Neuron (in vitro differentiated cells): ENCODE results near the gene COG5.
"Not testable (repeated sequence)": the region's sequence is repeated elsewhere in the genome, so short reads cannot be mapped to it uniquely, and the experiment has no call there.

Experiments
- H2AFZ ChIP-seq: one replicate; pipeline ENCODE4 v1.6.1; 2013; ENCODE audit warnings: low read depth, mild to moderate bottlenecking, inconsistent platforms, low read length, moderate library complexity
- H3K27me3 ChIP-seq: one replicate; pipeline ENCODE4 v1.6.1; 2013; ENCODE audit warnings: low read length; ENCODE audit not compliant: insufficient read depth
- H3K36me3 ChIP-seq: one replicate; pipeline ENCODE4 v1.6.1; 2013; ENCODE audit warnings: low read length; ENCODE audit not compliant: insufficient read depth
- H3K4me1 ChIP-seq: one replicate; pipeline ENCODE4 v1.6.1; 2013; ENCODE audit warnings: low read length; ENCODE audit not compliant: insufficient read depth
- H3K4me3 ChIP-seq: 2 replicates; pipeline ENCODE4 v1.5.1; 2013; ENCODE audit warnings: mild to moderate bottlenecking, low read length, moderate library complexity
- H3K9me3 ChIP-seq: one replicate; pipeline ENCODE4 v1.6.1; 2013; ENCODE audit warnings: low read length

COG5 gene

DNA sequence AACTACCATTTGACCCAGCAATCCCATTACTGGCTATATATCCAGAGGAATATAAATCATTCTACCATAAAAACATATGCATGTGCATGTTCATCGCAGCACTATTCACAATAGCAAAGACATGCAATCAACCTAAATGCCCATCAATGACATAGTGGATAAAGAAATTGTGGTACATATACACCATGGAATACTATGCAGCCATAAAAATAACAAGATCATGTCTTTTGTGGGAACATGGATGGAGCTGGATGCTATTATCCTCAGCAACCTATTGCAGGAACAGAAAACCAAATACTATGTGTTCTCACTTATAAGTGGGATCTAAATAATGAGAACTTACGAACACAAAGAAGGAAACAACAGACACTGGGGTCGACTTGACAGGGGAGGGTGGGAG lies 316.9 kb downstream of the COG5 start:
- not testable (repeated sequence) for H2AFZ ChIP-seq, H3K4me1 ChIP-seq, H3K36me3 ChIP-seq, H3K4me3 ChIP-seq, H3K27me3 ChIP-seq
- peaks cover 19% of the 10 kb centered on the region for H3K9me3 ChIP-seq

GRCh38 chr7:107244613-107245012 lies 319.1 kb downstream of the COG5 start:
- peaks cover 19% of the 10 kb centered on the region for H3K9me3 ChIP-seq
- peaks cover 5% of the 10 kb centered on the region for H3K36me3 ChIP-seq
- no peaks in the 10 kb centered on the region for H3K27me3 ChIP-seq
- no peaks in the 10 kb centered on the region for H3K4me1 ChIP-seq
- no peak overlapping the region for H3K4me3 ChIP-seq
- H2AFZ ChIP-seq: no peak overlapping the region

DNA sequence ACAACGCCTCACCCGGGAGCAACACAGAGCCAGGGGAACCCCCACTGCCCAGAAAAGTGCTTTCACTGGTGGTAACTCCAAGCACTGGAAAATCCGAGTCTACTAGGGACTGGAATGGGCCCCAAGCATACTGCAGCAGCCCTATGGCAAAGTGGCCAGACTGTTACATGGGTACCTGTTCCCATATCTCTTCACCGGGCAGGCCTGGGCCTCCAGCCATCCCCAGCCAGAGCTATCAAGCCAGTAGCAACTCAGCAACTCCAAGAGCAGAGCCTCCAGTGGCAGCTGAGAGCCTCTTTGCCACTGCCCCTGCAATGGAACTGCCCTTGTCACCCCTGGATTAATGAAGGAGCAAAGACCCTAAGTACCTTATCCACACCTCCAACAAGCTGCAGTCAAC lies 321.5 kb downstream of the COG5 start:
- H3K36me3 ChIP-seq: peaks cover 2% of the 10 kb centered on the region

GRCh38 chr7:107237451-107237850 lies 326.3 kb downstream of the COG5 start:
- Histone ChIP-seq H3K9me3 (peaks cover 3% of the 10 kb centered on the region), H3K27me3 (no peaks in the 10 kb centered on the region), H3K36me3 (no peaks in the 10 kb centered on the region), H3K4me1 (peaks cover 16% of the 10 kb centered on the region), H3K4me3 (no peak overlapping the region), H2AFZ (no peak overlapping the region)

More for the DNA sequence above, 321.5 kb downstream of the COG5 start:
- Histone ChIP-seq H3K4me3 (no peak overlapping the region), H2AFZ (no peak overlapping the region), H3K27me3 (no peaks in the 10 kb centered on the region), H3K9me3 (peaks cover 14% of the 10 kb centered on the region), H3K4me1 (no peaks in the 10 kb centered on the region)

GRCh38 chr7:107236862-107237261 lies 326.9 kb downstream of the COG5 start:
- H3K36me3 ChIP-seq: no peaks in the 10 kb centered on the region
- no peak overlapping the region for H3K4me3 ChIP-seq
- H2AFZ ChIP-seq: no peak overlapping the region
- peaks cover 16% of the 10 kb centered on the region for H3K4me1 ChIP-seq
- H3K9me3 ChIP-seq: no peaks in the 10 kb centered on the region
- no peaks in the 10 kb centered on the region for H3K27me3 ChIP-seq

DNA sequence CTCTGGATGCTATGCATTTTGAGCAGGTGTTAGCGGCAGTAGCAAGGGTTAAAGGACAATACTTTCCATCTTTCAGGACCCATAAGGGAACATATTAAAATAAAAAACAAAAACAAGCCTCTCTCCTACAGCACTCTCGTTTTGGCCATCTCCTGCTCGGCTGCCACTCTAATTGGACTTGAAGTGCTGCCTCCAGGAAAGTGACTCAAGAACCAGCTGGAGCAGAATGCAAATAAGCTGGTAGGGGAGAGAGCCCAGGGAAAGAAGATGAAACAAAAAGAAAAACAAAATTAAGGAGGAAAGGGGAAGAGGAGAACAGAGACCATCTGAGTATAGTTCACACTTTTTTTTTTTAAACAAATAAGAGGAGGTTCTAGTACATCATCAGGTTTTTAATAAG lies 329.3 kb downstream of the COG5 start:
- Histone ChIP-seq H3K36me3 (no peaks in the 10 kb centered on the region), H3K4me3 (no peak overlapping the region), H2AFZ (no peak overlapping the region), H3K27me3 (no peaks in the 10 kb centered on the region), H3K9me3 (no peaks in the 10 kb centered on the region), H3K4me1 (peaks cover 16% of the 10 kb centered on the region)

DNA sequence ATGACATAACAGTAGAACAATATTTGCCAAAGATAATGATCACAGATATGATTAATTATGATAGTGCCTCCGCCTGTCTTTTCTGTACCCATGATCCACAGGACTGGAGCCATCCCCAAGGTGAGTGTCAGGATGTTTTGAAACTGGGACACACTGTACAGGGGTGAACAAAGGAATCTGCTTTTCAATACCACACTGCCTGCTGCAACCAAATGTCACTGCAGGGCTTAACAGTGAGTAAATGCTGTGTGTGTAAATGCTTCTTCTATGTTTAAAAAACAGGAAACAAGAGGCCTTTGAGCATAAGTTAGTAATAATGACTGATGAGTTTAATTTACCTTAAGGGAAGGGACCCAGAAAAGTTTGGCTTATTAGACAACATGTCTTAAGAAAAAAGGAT lies 329.7 kb downstream of the COG5 start:
- H3K9me3 ChIP-seq: no peaks in the 10 kb centered on the region
- no peak overlapping the region for H3K4me3 ChIP-seq
- H3K36me3 ChIP-seq: no peaks in the 10 kb centered on the region
- peaks cover 16% of the 10 kb centered on the region for H3K4me1 ChIP-seq
- no peak overlapping the region for H2AFZ ChIP-seq
- H3K27me3 ChIP-seq: no peaks in the 10 kb centered on the region

DNA sequence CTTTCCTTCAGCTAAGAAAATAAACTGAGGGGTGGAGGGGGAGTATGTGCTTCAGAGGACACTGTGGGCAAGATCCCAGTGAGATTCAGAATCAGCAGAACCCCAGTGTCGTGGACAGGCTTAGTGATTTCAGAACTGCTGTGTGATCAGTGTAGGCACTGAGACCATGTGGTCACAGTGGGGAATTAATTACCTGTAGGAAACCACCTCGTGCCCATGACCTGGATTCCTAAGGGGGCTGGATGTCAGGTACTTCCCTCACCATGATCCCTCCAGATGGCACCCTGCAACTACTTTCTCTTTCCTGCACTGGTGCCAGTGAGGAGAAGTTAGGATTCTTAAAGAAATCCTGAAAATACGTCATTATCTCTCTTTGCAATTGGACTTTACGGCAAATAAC lies 330.5 kb downstream of the COG5 start:
- Histone ChIP-seq H3K4me3 (no peak overlapping the region), H3K27me3 (no peaks in the 10 kb centered on the region), H3K9me3 (no peaks in the 10 kb centered on the region), H3K4me1 (peaks cover 16% of the 10 kb centered on the region), H3K36me3 (no peaks in the 10 kb centered on the region), H2AFZ (no peak overlapping the region)

DNA sequence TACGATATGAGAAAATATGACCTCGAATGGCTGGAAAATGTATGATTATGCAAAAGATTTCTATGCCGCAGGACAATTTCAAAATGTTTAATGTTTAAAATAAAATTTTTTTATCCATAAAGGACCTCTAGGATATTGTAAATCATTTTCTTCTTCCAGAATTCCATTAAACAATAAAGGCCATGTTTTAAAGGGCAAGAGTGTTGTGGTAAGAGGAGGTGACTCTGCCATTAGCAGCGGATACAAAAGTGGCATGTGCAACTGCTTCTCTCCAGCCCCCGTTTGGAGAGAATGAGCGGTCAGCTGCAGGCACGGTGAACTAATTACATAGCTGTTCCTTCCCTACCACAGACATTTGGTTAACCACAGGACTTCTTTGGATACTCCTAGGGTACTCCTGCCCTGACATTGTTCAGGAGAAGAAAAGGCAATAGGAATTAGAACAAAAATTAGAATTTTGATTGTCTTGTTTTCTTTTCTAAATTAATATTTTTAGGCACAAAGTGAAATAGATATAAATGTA lies 331.1 kb downstream of the COG5 start:
- peaks cover 16% of the 10 kb centered on the region for H3K4me1 ChIP-seq
- no peaks in the 10 kb centered on the region for H3K36me3 ChIP-seq
- H3K4me3 ChIP-seq: no peak overlapping the region
- no peaks in the 10 kb centered on the region for H3K27me3 ChIP-seq
- no peaks in the 10 kb centered on the region for H3K9me3 ChIP-seq
- no peak overlapping the region for H2AFZ ChIP-seq

DNA sequence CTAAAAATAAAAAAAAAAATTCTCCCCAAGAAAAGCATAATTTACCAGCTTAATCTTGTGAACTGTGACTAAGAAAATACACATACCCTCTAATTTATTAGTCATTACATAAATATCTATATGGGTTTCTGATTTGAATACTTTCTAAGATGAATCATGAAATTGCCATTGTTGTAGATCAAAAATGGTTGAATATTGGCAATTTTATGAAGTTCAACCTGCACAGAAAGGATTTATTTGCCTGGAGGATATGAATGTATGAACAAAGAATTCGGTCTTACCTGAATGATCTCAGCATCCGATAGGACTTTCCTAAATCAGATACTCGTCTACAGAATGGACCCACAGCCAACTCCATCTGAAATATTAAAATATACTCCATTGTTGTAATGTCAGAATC lies 333.4 kb downstream of the COG5 start:
- no peaks in the 10 kb centered on the region for H3K36me3 ChIP-seq
- H3K4me1 ChIP-seq: peaks cover 28% of the 10 kb centered on the region
- no peak overlapping the region for H3K4me3 ChIP-seq
- H3K27me3 ChIP-seq: no peaks in the 10 kb centered on the region
- no peaks in the 10 kb centered on the region for H3K9me3 ChIP-seq
- no peak overlapping the region for H2AFZ ChIP-seq

DNA sequence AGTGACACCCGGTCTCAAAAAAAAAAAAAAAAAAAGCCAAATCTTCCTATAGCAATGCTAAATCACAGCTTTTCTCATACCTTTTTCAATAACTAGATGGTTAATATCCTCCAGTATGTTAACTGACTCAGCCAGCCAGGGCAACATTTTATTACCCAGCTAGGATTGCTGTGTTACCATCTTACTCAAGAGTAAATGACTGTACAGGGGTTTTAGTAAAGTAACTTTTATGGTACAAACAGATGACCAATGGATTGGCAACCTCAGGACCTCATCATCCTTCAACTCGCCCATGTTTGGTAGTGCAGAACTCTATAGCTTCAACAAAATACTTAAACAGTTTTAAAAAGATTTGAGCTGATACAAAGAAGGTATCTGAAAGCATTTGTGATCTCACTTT lies 335.4 kb downstream of the COG5 start:
- Histone ChIP-seq H2AFZ (no peak overlapping the region), H3K4me3 (no peak overlapping the region), H3K9me3 (no peaks in the 10 kb centered on the region), H3K4me1 (peaks cover 36% of the 10 kb centered on the region), H3K36me3 (no peaks in the 10 kb centered on the region), H3K27me3 (no peaks in the 10 kb centered on the region)

DNA sequence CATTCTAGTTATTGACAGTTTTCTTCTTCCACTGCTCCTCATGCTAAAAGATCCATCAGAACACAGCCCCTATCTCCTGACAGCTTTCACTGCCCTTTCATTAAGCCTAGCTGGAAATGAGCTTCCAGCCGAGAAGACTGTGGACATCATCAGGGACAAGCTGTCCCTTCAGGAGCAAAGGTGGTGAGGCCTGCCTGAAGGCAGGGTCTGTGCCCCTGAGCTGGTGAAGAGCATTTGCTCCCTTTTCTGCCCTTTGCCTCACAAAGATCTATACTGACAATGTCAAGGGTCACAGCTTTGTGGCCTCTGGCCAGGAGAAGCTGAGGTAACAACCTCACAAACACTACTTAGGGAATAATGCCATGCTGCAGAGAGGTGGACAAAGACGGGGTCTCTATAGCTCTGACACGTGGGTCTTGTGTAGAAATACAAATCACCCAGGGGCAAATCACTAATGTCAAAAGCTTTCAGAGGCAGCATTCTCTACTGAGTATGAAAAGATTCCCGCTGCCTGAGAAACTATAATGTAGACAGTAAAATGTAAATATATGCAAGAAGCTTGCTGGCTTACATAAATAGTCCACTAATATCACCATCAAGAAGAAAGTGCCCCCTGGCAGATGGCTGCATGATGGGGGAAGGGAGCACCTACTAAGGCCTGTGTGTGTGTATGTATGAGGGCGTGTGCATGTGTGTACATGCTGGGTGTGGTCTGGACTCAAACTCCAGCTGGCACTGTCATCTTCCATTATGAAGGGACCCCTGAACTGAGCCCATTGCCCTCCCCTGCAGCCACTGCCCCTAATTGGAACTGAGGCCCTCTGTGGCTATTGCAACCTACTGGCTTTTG lies 339.1 kb downstream of the COG5 start:
- H3K9me3 ChIP-seq: no peaks in the 10 kb centered on the region
- H3K4me3 ChIP-seq: no peak overlapping the region
- H3K36me3 ChIP-seq: no peaks in the 10 kb centered on the region
- H2AFZ ChIP-seq: no peak overlapping the region
- no peaks in the 10 kb centered on the region for H3K27me3 ChIP-seq
- peaks cover 43% of the 10 kb centered on the region for H3K4me1 ChIP-seq

GRCh38 chr7:107220806-107221205 lies 342.9 kb downstream of the COG5 start:
- not testable (repeated sequence) for H3K4me3 ChIP-seq, H3K36me3 ChIP-seq, H2AFZ ChIP-seq, H3K9me3 ChIP-seq, H3K27me3 ChIP-seq
- peaks cover 35% of the 10 kb centered on the region for H3K4me1 ChIP-seq

- Histone ChIP-seq H3K27me3 (no peaks in the 10 kb centered on the region), H3K36me3 (no peaks in the 10 kb centered on the region), H3K4me1 (peaks cover 31% of the 10 kb centered on the region), H3K4me3 (no peak overlapping the region), H2AFZ (no peak overlapping the region), H3K9me3 (no peaks in the 10 kb centered on the region)
Measured at GRCh38 chr7:107220356-107220755, 343.4 kb downstream of the COG5 start.
